GM12892 (cell line): Measurements from ENCODE around the gene RPS27L.

Source experiments
- POLR2A ChIP-seq: IDR thresholded peaks from 2 replicates; pipeline ENCODE4 v1.6.1; 2011; ENCODE audit warnings: low read depth, low read length, control low read depth
- POLR2AphosphoS5 ChIP-seq: IDR thresholded peaks from 2 replicates; pipeline ENCODE4 v1.6.1; 2011; ENCODE audit warnings: low read depth, low read length, control low read depth
- TAF1 ChIP-seq: IDR thresholded peaks from 2 replicates; pipeline ENCODE4 v1.6.1; 2011; ENCODE audit warnings: low read depth, mild to moderate bottlenecking, control low read depth, low read length, borderline replicate concordance

- TF ChIP-seq POLR2A (no peak), POLR2AphosphoS5 (no peak), TAF1 (no peak)
These were observed 46.8 kb downstream of the RPS27L start for GRCh38 chr15:63110428-63111026.
